Aorta (tissue), 5 donors: ENCODE data around the gene CCL4. TPM values are rescaled to one million over a fixed set of nuclear protein-coding genes. Genes with fewer than 3 reads are reported as not detected.
"Not testable (repeated sequence)": the region's sequence is repeated elsewhere in the genome, so short reads cannot be mapped to it uniquely, and the experiment has no call there.

Experiments used
- ATAC-seq: fragments of 200-7000 bp; cut with Tn5 transposase; one replicate; pipeline ENCODE4 v1.9.1; 2022; ENCODE audit warnings: moderate library complexity; ENCODE audit not compliant: low FRiP score
- DNase-seq, 2 donors: peaks; one replicate each; pipeline ENCODE4 v3.0.0-alpha.2; 2020
- H3K27ac ChIP-seq, 2 donors: one replicate each; pipeline ENCODE4 v1.5.1; 2013; ENCODE audit warnings: low read length in 2 of 2, mild to moderate bottlenecking in 2 of 2, moderate library complexity in 2 of 2, control low read depth in 1 of 2, inconsistent platforms in 1 of 2, low read depth in 1 of 2
- H3K27me3 ChIP-seq, 2 donors: one replicate each; pipeline ENCODE4 v1.6.1; 2013; ENCODE audit warnings: control low read depth in 1 of 2, low read length in 1 of 2, mild to moderate bottlenecking in 1 of 2, moderate library complexity in 1 of 2; ENCODE audit not compliant: insufficient read depth in 2 of 2, control insufficient read depth in 1 of 2
- H3K36me3 ChIP-seq, 2 donors: one replicate each; pipeline ENCODE4 v1.6.1; 2013; ENCODE audit warnings: control low read depth in 1 of 2, low read length in 1 of 2, mild to moderate bottlenecking in 1 of 2; ENCODE audit not compliant: insufficient read depth in 2 of 2, control insufficient read depth in 1 of 2
- H3K4me1 ChIP-seq, 2 donors: one replicate each; pipeline ENCODE4 v1.6.1; 2013; ENCODE audit warnings: low read length in 2 of 2, control low read depth in 1 of 2, mild to moderate bottlenecking in 1 of 2, moderate library complexity in 1 of 2; ENCODE audit not compliant: insufficient read depth in 2 of 2, control insufficient read depth in 1 of 2
- H3K4me3 ChIP-seq, 2 donors: one replicate each; pipeline ENCODE4 v1.5.1; 2013; ENCODE audit warnings: low read length in 2 of 2, control low read depth in 1 of 2, mild to moderate bottlenecking in 1 of 2
- H3K9me3 ChIP-seq: one replicate; pipeline ENCODE4 v1.6.1; 2013; ENCODE audit warnings: mild to moderate bottlenecking, low read length; ENCODE audit not compliant: control insufficient read depth
- WGBS, 2 donors: extraction: QIAGEN DNeasy Blood & Tissue Kit; methylation state at CpG; one replicate each; pipeline ENCODE4 v1.1.7; 2013; 5-methylcytosine and 5-hydroxymethylcytosine counted together
- intact Hi-C, 2 donors: fragments of 100-400 bp; cut with DNase I; formaldehyde crosslinking; loops; one replicate each; pipeline versions ENCODE4 v1.14.2 to v1.15.0; 2022
- polyA plus RNA-seq, 2 donors: library from polyadenylated mRNA; stranded (reverse); fragments of 200-250 nt; gene quantifications; one replicate each; pipeline ENCODE4 v1.2.3, GENCODE V29; 2013
- total RNA-seq, 2 donors: library from RNA; stranded (reverse); fragmentation: NEBNext Ultra II Directional; extraction: Animal tissue kit (Norgen Biotek cat#: 25700); gene quantifications; one replicate each; pipeline ENCODE4 v1.2.1, GENCODE V29; 2021
- donor health status: healthy with polysubstance abuse.
- donor health status: Bipolar disorder and iron deficiency.
- donor health status: DM: no; HTN: no; CAD: no.
- donor health status: DM: no; HTN: no; CAD: no.
- donor health status: DM: yes; HTN: yes; CAD: no.

CCL4 gene
- total and polyA plus RNA-seq, 4 donors: 1.9 to 13.5 (median 9.4) TPM

DNA sequence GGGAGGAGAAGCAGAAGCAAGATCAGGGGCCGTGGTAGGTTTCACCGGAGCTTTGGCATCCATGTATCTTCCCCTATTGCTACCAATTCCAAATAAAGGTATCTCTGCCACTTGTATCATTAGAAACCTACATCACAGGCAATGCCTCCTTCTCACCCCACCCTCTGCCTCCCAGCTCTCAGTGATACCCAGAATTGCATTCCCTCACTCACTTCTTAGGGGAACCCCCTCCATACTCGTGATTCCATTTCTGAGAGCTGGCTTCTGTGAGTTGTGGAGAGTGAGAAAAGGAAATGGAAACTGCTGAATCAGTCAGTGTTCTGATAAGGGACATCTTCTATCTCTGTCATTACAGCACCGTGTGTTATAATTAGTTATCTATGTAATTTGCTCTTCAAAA, 11.4 kb upstream of the CCL4 start:
- H3K27me3 ChIP-seq: no peaks in the 10 kb centered on the region
- DNase-seq (no peak), ATAC-seq (no peak)
- 63 to 68% methylated on average over 4 of the region's 4 CpGs for WGBS, 2 donors
- H3K36me3 ChIP-seq: no peaks in the 10 kb centered on the region
- no peak overlapping the region for H3K27ac ChIP-seq
- no peaks in the 10 kb centered on the region for H3K4me1 ChIP-seq
- intact Hi-C loops: no loop called here
- no peak overlapping the region for H3K4me3 ChIP-seq
- peaks cover 2% of the 10 kb centered on the region for H3K9me3 ChIP-seq

DNA sequence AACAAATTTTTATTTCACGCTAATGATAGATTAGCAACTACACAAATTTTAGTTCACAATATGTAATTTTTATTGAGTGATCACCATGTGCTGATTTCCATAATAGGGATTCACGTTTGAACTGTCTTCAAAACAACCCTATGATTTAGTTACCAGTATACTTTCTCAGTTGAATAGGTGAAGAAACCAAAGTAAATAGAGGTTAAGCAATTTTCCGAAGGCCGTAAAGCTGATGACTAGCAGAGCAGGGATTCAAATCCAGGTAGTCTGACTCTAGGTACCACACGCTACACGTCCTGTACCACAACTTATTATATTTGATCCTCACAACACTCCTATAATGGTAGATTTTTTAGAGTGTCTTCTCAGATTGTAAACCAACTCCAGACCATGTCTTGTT, 10.9 kb upstream of the CCL4 start:
- 80 to 82% methylated on average over 6 of the region's 6 CpGs for WGBS, 2 donors
- H3K9me3 ChIP-seq, ATAC-seq, H3K4me3 ChIP-seq, H3K4me1 ChIP-seq, H3K27me3 ChIP-seq, intact Hi-C loops, H3K36me3 ChIP-seq, DNase-seq, H3K27ac ChIP-seq: not testable (repeated sequence)

DNA sequence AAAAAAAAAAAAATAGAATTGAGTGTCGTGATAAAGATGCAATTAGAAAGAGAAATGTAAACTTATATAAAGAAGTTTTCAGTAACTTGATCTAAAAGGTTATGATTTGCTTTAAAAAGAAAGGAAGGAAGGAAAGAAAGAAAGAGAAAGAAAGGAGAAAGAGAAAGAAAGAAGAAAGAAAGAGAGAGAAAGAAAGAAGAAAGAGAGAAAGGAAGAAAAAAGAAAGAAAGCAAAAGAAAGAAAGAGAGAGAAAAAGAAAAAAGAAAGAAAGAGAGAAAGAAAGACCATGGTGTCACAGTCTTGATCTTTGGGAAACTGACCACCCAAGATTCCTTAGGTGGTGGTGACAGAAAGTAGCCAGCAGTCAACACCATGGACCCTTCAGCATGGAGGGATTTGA, 9.4 kb upstream of the CCL4 start:
- no peak for DNase-seq
- no peaks in the 10 kb centered on the region for H3K4me1 ChIP-seq
- 80 to 82% methylated on average over 1 of the region's 1 CpG for WGBS, 2 donors
- no peaks in the 10 kb centered on the region for H3K36me3 ChIP-seq
- no peak overlapping the region for H3K4me3 ChIP-seq
- intact Hi-C loops: no loop called here
- H3K27me3 ChIP-seq: no peaks in the 10 kb centered on the region
- no peak overlapping the region for H3K27ac ChIP-seq
- peaks cover 2% of the 10 kb centered on the region for H3K9me3 ChIP-seq
- ATAC-seq: no peak

DNA sequence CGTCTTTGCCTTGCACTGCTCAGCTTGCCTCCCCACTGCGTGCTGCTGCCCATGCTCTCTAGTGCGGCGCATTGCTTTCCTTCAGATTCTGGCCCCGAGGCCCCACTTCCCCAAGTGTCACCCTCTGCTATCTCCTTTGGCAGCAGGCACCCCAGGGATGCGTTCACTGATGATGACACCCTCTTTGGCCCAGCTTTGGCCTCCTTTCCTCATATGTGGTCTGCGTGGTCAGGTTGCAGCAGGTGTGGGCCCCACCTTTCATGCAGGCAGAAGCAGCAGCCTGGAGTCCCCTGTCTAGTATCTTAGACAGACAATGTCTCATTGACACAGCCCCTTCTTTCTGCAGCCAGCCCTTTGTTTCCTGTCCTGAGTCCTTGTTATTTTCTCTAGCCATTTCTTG, 8.9 kb upstream of the CCL4 start:
- intact Hi-C loops: no loop called here

DNA sequence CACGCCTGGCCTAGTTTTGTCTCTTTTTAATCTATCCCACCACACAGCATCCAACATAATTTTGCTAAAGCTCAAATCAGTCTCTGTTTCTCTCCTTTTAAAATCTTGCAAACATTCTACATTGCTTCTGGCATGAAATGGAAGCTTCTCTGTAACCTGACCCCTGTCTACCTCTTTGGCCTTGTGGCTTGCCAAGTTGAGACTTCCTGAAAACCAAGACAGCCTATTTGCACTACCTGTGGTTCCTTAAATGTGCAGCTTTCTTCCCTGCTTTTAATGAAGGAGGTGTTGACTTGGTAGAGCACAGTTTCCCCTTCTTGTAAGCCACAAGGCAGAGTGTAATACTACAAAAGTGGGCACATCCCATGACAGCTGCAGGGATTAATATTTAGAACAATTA, 7.6 kb upstream of the CCL4 start:
- ATAC-seq (no peak), DNase-seq (no peak)
- H3K9me3 ChIP-seq: no peaks in the 10 kb centered on the region
- no peak overlapping the region for H3K4me3 ChIP-seq
- H3K4me1 ChIP-seq: no peaks in the 10 kb centered on the region
- H3K36me3 ChIP-seq: no peaks in the 10 kb centered on the region
- 67 to 78% methylated on average over 1 of the region's 1 CpG for WGBS, 2 donors
- intact Hi-C loops: no loop called here
- no peaks in the 10 kb centered on the region for H3K27me3 ChIP-seq
- H3K27ac ChIP-seq: no peak overlapping the region

More for the DNA sequence above, 8.9 kb upstream of the CCL4 start:
- ATAC-seq: no peak
- H3K9me3 ChIP-seq: peaks cover 2% of the 10 kb centered on the region
- no peaks in the 10 kb centered on the region for H3K36me3 ChIP-seq
- no peaks in the 10 kb centered on the region for H3K27me3 ChIP-seq
- H3K4me3 ChIP-seq: no peak overlapping the region
- no peak for DNase-seq
- WGBS, 2 donors: 88 to 90% methylated on average over 7 of the region's 7 CpGs
- H3K4me1 ChIP-seq: no peaks in the 10 kb centered on the region
- H3K27ac ChIP-seq: no peak overlapping the region

DNA sequence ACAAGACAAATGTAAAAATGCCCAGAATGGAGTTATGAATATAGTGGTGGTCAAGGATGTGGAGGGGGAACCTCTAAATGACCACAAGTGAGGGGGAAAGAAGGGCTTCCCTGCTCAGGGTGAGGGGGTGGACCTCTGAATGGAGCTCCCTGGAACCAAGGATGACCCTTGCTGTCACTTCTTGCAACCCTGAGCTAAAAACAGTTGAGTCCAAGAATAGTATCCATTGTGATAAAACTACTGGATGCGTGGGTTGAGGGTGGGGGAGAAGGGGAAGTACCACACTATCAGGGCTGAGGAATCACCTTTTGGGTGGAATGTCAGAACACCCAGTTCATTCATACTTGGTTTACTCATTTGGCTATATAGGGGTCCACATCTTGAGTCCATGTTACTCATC, 4.6 kb upstream of the CCL4 start:
- H3K27me3 ChIP-seq, H3K27ac ChIP-seq, ATAC-seq, H3K4me3 ChIP-seq, H3K4me1 ChIP-seq, H3K9me3 ChIP-seq, H3K36me3 ChIP-seq, DNase-seq, intact Hi-C loops: not testable (repeated sequence)
- 83 to 100% methylated on average over 1 of the region's 1 CpG for WGBS, 2 donors

DNA sequence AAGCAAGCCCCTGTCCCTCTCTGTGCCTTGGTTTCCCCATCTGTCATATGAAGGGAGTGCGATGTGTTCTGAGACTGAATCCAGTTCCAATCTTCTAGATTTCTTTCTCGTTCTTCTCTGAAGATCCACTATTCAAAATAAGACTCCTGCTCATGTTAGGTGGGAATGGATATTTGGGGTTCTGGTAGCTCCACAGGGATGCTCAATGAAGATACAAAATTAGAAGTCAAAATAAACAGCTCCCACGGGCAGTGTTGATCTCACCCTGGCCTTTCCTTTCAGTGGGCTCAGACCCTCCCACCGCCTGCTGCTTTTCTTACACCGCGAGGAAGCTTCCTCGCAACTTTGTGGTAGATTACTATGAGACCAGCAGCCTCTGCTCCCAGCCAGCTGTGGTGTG, 619 bp downstream of the CCL4 start:
- WGBS, 2 donors: 50 to 61% methylated on average over 6 to 7 of the region's 7 CpGs
- H3K36me3 ChIP-seq, DNase-seq, H3K27me3 ChIP-seq, H3K4me3 ChIP-seq, ATAC-seq, H3K4me1 ChIP-seq, H3K9me3 ChIP-seq, H3K27ac ChIP-seq, intact Hi-C loops: not testable (repeated sequence)

DNA sequence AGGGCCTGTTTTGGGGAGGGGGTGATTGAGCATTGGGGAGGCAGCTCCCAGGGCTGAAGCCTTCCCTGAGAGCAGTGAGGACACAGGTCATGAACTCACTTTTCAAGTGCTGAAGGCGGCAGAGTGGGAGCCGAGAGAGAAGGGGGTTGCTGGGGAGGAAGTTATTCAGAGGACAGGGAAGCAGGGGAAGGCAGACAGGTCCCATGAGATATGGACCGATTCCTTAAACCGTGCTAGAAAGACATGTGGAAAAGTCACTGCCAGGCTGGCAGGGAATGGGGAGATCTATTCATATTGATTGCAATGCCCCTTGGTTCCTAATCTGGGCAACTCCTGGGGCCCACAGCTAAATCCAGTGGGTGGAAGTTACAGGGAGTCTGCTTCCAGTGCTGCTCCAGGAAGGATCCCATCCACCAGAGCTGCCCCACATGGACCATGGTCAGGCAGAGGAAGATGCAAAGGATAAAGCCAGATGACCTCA, 1.1 kb downstream of the CCL4 start:
- Histone ChIP-seq H3K9me3 (no peaks in the 10 kb centered on the region), H3K36me3 (no peaks in the 10 kb centered on the region), H3K27ac (no peak overlapping the region), H3K27me3 (peaks cover 0 to 1% of the 10 kb centered on the region in 2 donors), H3K4me3 (no peak overlapping the region), H3K4me1 (no peaks in the 10 kb centered on the region)
- no peak for ATAC-seq
- WGBS, 2 donors: 16 to 18% methylated on average over 4 of the region's 4 CpGs
- intact Hi-C loops: no loop called here
- no peak for DNase-seq

DNA sequence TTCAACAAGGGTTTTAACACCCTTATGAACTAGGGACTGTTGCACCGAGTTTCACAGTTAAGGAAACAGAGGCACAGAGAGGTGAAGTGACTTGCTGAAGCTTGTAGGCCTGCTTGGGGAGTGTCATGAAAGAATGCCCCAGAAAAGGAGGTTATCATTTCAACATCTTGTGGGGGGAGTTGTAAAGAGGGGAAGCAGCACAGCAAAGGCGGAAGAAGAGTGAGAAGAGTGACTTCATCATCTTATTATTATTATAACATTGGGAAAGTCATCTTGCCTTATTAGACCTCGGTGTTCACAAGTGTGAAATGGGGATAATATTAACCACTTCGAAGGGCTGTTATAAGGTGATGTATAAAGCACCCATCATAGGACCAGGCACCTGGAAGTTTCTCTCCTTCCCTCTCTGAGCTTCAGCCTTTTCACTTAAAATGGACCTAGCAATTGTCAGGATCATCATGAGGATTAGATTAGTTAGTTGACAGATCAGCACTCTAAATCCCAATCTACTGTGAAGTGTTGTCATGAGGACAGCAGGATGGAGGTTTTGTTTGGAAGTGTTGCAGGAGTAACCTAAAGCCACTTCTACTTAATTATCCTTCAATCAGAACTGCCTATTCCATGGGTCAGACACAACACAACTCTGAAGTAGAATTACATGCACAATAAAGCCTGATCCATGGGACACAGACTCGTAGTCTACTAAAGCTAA, 2.3 kb downstream of the CCL4 start:
- H3K9me3 ChIP-seq: no peaks in the 10 kb centered on the region
- WGBS, 2 donors: 79% methylated on average over 5 of the region's 5 CpGs
- H3K27ac ChIP-seq: no peak overlapping the region
- H3K36me3 ChIP-seq: no peaks in the 10 kb centered on the region
- peaks cover 0 to 1% of the 10 kb centered on the region in 2 donors for H3K27me3 ChIP-seq
- H3K4me1 ChIP-seq: no peaks in the 10 kb centered on the region
- DNase-seq: no peak
- ATAC-seq: no peak
- no peak overlapping the region for H3K4me3 ChIP-seq
- intact Hi-C loops: no loop called here
